Renal cortical epithelial cell (primary cell): ENCODE measurements around the gene TEAD1. TPM values are rescaled to one million over a fixed set of nuclear protein-coding genes. Genes with fewer than 3 reads are reported as not detected.

Experiments
- DNase-seq: peaks from one replicate; pipeline ENCODE4 v3.0.0-alpha.2; 2011; ENCODE audit warnings: low read depth
- total RNA-seq: library from RNA; depleted of rRNA; stranded (reverse); fragments of >200 nt; gene quantifications from 2 replicates; pipeline ENCODE4 v1.2.3, GENCODE V29; 2014

Gene TEAD1
- total RNA-seq, 1 donor from 2014 or later: 170 TPM

DNA sequence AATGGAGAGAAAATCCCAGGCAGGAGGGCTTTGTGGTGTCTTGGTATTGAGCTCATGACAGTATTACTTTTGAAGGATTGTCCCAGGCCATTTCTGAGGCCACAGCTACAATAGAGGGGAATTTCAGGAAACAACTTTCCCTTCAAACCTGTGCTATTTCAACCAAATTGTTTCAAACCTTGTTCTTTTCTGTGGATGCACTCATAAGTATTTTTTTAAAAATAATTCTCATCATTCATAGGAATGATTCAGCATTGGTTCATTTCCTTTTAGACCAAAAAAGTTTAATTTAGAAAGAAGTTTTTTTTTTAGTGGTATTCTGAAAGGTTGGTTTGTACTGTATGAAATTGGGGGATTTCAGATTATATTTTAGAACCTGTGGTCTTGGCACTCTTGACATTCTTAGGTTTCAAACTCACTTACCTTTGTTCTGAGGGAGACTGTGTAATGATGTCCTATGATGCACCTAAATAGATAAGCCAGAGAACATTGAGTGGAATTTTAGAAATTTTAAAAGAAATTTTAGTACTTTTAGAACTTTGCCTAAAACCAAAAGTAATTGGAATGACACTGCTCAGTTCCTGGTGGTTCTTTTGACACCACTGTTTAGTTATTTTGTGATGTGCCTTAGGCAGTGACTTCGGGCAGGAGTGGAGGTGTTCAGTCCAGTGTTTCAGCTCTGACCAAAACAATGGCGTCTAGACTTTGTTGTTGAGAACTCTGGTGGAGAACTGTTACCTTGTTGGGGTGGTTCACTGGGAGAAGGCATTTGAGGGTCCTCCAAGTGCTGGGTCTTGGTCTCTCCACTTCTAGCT is 12.2 kb downstream of the TEAD1 start:
- no peak for DNase-seq

DNA sequence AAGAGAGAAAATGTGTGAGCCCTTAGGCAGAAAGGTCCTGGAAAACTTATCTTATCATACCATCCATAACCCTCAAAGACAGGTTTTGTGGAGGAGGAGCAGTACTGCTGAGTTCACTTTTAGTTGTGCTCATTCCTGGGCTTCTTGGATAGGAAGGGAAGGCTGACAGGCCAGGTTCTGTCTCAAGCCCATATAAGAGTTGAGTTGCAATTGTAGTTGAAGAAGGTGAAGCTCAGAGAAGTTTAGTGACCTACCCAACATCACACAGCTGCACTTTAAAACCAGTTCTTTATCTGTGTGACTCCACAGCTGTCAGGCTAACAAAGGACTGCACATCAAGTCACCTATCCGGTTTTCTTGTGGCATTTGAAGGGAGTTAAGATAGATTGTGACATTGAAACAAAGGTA is 13.0 kb downstream of the TEAD1 start:
- no peak for DNase-seq

DNA sequence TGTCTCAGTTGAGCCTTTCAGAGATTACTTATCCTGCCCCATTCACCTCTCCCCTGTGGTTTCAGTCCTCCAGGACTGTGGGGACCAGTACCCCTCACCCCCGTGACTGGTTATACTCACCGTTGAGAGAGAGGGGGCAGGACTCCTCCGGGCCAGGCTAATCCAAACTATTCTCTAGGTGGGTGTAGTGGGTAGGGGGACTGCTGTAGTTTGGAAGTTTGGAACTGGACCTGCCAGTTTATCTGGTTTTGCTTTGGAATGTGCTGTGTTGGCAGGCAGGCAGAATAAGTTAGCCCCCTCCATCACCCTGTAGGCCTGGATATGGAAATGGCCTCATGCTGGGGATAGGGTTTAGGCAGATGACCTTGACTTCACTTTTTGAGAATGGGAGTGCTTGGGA is 13.5 kb downstream of the TEAD1 start:
- no peak for DNase-seq

DNA sequence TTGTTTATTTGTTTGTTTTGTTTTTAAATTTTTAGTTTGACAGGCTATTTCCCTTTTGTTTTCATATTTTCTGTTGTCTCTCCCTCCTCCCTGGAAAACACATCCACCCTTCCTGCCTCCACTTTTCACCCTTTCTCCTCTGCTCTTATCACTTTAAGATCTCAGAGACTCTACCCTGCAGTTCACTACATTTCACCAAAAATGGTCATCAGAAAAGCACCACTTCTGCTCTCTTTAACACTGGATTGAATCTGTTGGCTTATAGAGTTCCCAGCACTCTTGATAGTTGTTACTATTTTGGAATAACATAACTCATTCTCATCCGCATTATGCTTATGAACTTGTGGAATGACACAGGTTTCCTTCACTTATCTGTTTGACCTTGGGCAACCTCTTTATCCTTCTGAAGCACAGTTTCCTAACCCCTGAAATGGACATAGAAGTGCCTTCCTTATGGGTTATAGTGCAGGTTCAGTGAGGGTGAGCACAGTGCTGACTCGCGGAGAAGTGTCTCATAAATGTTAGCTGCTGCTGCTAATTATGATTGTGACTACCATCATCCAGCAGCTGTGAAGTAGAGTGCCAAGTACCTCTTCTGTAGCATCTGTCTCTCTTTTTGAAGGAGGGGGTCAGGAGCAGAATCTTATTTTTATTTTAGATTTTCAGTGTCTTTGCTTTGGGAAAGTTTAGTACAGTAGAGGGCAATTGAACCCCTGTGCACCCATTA is 15.0 kb downstream of the TEAD1 start:
- DNase-seq: no peak

DNA sequence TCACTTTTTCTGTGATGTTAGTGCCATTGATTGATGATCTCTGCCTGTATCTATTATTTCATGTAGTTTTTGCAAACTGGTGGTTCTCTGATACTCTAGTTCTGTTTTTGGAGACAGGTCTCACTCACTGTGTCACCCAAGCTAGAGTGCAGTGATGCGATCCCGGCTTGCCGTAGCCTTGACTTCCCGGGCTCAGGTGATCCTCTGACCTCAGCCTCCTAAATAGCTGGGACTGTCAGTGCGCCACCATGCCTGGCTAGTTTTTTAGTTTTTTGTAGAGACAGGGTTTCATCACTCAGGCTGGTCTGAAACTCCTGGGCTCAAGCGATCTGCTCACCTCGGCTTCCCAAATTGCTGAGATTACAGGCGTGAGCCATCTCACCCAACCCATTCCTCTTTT is 16.4 kb downstream of the TEAD1 start:
- no peak for DNase-seq

DNA sequence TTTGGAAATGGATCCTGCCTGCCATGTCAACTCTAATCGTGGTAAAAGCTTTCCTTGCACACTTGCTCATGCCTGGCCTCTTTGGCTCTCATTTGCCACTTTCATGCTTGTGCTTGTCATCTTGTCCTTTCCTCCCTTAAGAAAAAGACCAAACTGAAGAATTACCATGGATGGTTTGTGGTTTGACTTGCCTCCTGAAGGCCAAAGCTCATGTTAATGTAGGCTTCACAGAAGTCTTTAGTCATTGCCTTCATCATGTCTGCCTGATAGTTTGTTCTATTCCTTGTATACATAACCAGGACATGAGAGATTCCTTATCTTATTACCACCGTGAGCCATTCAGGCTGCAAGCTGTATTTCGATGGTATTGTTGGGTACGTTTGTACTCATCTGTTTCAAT is 17.3 kb downstream of the TEAD1 start:
- no peak for DNase-seq

DNA sequence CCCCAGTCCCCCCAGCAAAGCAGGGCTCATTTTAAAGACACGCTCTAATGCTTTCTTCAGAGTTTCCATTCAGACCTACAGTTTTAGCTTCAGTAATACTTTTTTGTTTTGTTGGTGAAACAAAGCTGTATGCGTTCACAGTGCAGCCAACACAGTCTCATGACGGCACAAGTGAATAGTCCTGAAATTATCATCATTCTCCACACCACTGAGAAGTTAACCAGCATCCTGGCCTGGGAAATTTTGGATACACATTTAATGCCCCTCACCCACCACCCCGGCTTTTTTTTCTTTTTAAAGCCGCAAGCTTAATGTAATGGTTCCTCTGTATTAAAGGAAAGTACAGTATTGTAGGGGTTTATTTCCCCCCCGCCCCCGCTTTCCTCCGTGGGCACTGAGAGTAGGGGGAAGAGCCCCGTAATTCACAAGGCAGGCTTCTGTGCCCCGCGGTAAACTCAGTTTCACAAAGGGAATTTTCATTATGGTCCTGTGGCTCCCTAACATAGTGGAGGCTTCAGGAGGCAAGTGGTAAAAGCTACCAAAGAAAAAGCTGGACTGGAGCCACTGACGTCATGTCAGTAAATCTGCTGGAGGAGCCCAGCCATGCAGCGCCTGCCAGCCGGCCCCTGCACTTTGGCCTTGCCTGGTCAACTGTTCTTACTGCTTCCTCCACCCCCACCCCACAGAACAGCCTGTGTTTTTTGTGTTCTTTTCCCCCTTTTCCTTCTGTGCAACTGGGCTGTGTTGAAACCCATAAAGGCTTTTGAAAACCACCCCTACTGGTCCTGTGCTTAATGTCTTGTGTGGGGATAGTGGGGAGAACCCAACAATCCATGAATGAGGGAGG is 18.2 kb downstream of the TEAD1 start:
- peak; percentile 95 for DNase-seq

DNA sequence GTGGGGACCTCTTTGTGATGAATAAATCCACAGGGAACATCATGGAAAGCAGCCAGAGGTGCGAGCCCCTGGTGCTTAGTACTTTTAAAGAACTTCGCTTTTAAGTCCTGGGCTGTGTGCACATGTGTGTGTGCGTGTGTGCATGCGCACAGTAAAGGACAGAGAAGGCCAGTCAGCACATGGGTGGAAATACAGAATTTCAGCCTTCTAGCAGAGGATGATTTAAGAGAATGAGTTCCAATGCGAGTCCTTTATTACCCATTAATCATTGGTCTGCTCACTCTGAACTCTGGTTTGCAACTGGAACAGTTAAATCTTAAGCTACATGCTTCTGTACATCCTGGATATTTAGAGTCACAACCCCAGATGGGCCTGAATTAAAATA is 18.9 kb downstream of the TEAD1 start:
- peak; percentile 77 for DNase-seq

DNA sequence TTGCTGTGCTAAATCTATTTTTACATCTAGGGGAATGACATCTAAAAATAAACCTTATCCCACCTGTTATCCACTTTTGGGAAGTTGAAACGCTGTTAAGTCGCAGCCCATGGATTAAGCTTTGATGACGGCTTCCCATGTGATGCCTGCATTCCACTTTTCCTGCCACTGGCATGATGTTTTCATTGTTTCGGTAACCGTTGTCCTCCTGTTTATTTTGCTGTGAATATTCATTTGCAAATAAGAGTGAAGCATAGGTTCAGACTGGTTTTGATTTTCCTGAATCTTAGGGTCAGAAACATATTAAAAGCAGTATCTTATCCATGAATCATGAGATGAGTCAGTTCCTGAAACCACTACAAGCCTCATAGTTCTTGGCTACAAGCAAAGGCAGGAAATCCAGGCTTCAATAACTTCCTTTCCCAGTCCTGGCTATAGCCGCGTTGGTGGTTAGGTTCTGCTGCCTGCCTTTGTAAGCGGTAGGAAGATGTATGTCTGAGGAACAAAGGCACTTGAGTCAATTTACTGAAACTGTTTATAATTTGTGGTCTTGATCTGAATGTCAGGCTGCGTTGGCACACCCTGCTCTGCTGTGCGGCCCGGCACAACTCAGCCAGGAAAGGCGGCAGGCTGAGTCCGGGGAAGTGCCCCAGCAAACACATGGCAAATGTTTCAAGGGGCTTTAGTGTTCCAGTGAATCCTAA is 19.4 kb downstream of the TEAD1 start:
- peak; percentile 99 for DNase-seq

DNA sequence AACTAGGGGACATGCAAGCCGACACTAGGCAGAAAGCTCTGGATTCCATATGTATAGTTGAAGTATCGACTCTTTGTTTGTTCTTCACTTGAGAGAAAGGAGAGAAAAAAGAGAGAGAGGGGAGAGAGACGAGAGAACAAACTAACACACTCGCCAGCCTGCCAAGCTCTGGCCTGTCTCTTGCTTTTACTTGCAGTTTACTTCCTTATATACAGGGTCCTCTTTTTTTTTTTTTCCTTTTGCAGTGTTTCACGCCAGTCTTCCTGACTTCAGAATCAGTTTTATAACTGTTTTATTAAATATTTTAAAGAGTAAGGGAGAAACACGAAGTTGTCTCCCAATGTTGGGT is 19.9 kb downstream of the TEAD1 start:
- DNase-seq: no peak

DNA sequence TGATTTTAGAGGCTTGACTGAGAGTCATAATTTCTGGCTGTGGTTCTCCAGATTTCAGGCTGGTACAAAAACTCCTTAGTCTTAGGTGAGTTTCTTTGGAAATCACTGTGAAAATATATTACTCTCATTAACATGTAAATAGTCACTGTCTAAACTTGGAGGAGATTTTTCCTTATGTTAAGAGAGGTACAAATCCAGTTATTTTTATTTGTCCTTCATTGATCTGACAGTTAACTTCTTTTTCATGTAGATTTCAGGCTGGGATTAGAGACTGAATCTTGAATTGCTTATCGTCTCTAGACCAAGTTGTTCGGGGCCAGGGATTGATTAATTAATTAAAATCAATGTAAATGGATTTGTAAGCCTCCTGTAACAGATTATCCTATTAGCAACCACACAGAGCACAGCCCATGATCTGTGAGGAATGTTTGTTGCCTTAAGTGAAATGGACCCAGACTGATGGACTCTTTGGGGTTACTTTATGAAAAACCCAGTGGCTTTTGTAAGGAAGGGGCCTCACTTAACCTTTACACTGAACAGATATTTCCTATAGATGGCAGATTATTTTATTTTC is 21.1 kb downstream of the TEAD1 start:
- no peak for DNase-seq

DNA sequence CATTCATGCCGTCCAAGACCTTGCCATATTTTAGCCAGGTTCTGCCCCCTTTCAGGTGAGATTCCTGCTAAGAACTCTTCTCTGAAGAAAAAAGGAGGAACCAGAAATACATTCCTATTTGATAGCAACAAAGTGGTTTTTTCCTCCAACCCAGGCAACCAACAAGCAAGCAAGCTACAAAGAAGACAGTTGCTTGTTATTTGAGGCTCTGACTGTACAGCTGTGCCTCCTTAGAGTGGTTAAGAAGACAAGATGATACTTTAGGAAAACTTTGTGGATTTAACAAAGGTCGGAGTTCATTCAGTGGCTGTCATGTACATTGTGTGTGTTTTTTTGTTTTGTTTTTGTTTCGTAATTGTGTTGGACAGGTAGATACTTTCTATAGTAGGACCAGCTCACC is 21.7 kb downstream of the TEAD1 start:
- DNase-seq: no peak

DNA sequence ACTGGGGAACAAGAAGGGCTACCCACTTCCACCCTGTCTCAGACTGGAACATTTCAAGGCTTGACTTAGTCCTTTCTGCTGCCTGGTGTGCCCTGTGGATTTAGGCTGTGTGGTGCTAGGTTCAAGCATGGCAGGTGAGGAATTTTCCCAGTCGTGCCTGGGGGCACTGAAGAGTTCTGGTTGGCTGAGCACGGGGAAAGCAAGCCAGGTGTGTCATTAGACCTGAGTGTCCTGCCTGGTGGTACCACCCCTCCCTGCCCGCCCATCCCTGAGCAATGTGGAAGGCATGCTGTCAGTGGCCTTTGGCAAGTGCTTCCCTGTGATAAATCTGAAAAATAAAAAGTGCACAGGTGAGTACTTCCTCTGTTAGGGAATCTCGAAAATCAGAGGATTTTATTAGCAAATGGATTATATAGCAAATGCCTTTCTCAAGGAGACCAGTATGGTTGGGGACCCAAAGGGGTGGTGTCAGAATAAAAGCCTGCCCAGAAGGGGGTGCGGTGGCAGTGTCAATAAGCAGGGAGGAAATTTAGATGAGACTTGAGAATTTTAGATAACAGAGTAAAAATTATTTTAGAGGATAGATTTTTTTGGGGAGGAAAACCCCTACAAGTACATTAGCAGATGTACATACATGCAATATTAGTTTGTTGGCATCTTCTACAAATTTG is 22.8 kb downstream of the TEAD1 start:
- DNase-seq: peak; percentile 78

DNA sequence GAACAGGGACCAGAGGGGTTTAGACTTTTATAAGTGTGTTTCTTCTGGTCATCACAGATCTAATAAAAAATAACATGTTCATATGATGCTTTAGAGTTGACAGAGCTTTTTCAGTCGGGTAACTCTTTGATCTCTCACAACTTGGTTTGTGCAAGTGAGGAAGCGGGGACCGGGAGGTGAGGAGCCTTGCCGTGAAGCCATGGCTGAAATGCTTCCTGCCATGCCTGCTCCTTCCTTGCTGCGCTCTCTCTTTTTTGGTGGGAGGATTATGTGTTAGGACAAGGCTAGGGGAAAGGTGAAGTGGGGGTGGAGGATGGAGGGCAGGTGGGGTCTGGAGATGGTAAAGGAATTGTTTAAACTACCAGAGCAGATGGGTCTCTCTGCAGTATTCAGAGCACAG is 23.8 kb downstream of the TEAD1 start:
- no peak for DNase-seq

DNA sequence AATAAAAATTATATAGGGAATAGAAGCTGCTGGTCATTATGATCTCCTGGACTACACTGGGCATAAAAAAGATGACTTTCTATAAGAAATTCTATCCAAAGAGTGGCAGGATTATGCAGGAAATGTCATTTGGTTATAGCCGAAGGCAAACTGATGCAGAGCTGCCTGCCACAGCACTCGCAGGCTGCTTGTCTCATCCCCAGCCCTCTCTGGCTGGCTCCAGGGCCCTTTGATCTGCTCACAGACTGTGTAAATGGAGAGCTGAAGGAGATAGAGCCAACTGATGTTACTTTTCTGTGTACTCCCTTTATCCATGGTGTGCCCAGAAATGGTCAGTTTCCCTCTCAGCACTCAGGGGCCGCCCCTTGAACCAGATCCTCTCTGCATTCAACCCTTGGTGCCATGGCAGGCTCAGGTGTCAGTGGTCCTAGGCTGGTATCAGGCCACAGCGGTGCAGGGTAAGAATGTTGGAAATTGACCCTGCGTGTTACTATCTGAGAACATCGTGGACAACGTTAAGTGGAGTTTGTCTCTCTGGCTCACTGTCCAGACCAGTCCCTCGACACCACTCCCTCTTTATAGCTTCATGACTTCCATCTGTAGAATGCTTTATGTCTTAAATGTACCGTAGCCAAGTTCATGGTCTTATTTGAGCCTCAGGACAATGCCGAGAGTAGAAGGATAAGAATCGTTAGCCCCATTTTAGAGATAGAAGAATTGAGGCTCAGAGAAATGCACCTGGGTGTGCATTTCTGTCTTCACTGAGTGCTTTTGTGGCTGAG is 27.8 kb downstream of the TEAD1 start:
- DNase-seq: no peak

DNA sequence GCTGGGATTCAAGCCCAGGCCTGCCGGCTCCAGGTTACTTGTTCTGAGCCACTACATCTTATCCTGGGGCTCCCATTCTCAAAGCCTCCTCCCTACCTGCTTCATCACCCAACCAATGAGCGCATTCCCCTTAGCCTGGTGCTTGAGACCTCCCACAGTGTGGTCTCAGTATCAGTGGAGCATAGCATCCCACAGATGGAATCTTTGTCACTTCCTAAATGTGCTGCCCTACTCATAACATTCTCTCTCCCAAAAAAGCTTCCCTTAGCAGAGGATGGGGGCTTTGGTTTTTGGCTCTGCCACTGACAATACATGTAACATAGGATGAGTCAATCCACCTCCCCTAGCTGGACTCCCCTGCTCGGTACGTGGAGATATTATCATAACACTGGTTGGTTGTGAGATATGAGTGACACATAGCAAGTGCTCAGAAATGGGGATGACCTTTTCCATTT is 28.8 kb downstream of the TEAD1 start:
- no peak for DNase-seq

DNA sequence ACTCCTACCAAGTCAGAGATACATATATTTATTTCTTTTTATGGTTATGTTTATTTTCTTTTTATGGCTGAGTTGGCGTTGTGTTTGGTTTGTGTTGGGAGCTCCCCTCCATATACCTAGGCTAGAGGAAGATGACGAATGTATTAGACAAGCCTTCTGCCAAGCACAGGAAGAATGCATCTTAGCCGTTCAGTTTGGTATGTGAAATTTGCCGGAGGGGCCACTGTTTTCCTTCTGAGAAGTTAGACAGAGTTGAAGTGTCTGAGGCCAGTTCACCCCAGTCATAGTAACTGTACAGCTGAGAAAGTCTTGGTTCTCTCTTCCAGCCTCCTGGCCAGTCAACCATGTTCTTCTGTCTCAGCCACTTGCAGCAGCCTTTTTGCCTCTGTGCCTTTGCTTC is 29.8 kb downstream of the TEAD1 start:
- peak; percentile 82 for DNase-seq

DNA sequence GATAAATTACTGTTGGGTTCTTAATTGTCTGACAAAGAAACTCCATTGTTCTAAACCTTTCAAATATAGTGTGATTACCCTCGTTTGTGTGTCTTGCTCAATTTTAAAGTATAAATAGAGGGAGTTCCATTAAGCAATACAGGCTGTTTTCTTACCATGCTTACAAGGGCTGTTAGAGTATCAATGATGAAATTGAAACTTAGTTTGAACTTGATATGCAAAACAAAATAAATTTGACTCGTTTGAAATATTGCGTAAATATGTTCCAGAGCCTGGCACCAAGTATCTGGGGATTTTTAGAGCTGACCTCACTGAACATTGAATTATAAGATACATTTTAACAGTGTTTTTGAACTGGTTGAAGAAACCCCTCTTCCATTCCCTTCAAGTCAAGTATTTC is 31.7 kb downstream of the TEAD1 start:
- peak; percentile 60 for DNase-seq

DNA sequence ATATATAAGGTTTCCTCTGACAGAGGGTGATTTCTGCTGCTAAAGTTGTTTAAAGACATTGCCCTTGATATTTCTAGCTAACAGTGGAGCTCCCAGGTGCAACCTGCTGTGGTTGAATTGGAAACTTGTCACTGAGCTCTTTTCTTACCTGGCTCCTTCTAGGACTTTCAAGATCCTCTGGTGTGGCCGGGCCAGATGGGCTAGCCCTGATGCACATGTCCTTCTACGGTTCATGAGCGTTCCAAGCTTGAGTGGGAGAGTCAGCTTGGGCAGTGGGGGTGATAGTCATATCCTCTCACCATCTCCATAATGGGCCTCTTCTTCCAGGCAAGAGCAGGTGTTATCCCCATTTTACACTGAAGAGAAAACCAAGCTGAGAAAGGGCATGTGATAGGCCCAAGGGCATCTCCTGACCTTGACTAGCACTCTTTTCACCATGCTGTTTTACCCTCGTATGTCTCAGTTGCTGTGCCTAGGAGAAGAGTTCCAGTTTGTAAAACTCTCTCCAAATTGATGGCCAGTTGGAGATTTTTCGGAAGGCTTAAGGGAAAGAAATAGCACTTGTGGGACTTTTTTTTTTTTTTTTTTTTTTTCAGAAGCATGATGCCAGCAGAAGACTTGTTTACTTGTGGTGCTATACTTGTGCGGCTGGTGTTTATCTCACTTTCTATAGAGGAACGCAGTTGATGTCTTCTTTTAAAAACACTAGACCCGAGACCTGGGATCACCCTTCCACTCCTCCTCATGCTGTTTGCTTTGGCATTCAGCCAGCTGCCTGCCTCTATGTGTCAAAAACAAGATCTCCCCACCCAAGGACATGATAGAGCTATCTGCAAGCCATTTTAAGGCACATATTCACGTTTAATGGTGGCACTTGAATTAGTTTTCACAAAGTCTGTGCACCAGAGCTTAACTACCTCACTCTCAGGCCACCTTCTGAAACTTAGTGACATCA is 32.6 kb downstream of the TEAD1 start:
- DNase-seq: no peak
